Kidney epithelial cell (primary cell): ENCODE data around the gene KCNE4. TPM values are rescaled to one million over a fixed set of nuclear protein-coding genes. Genes with fewer than 3 reads are reported as not detected.

Source experiments
- DNase-seq: peaks from one replicate; pipeline ENCODE4 v3.0.0-alpha.2; 2010; ENCODE audit warnings: low read depth
- H3K27me3 ChIP-seq: 2 replicates; pipeline ENCODE4 v1.6.0; 2011; ENCODE audit warnings: low read length; ENCODE audit not compliant: control insufficient read depth, insufficient read depth
- H3K36me3 ChIP-seq: 2 replicates; pipeline ENCODE4 v1.5.1; 2011; ENCODE audit warnings: low read length; ENCODE audit not compliant: control insufficient read depth, insufficient read depth
- H3K4me3 ChIP-seq: 2 replicates; pipeline ENCODE4 v1.5.1; 2011; ENCODE audit warnings: low read depth, mild to moderate bottlenecking, control low read depth, low read length
- total RNA-seq: library from RNA; depleted of rRNA; stranded (reverse); fragments of >200 nt; gene quantifications from 2 replicates; pipeline ENCODE4 v1.2.3, GENCODE V29; 2015
- TF ChIP-seq, protein P1 (sequence below): IDR thresholded peaks from 2 replicates; pipeline ENCODE4 v1.5.1; 2011; ENCODE audit warnings: mild to moderate bottlenecking, moderate library complexity, low read length, control low read depth, inconsistent platforms; ENCODE audit not compliant: insufficient read depth, poor library complexity, severe bottlenecking

The KCNE4 gene
- total RNA-seq, 1 donor from 2014 or later = 0.25 TPM

DNA sequence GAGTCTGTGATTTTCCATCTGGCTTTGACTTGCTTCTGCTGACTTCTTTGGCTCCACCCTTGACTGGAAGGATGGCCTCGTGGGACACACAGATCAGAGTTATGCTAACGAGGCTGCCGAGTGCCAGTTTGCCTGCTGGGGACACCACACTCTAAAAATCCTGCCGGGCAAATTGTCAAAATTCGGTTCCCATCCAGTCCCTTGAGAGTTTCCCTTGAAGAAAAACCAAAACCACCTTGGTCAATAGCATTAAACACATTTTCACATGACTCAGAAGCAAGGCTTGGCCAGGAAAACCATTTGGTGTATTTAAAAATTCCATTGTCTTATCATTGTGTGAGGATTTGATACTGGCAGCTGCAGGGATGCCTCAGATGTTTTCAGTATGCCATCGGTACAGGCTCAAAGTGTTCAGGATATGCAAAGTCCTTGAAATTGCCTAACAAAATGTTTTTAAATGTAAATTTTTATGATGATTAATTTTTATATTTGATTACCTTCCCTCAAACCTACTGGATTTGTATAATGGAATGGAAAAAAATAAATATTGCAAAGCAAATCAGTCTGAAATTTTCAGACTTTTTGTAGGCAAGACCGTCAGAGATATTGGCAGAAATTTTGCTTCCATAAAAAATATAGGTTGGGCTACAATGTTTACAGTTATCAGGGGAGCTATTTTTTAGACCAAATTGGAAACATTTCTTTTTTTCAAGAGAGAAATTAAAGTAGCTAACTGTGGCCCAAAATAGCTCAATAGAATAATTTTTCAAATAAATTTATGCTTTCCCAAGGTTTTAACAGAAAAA is 41.6 kb downstream of the KCNE4 start:
- TF ChIP-seq, protein P1, sequence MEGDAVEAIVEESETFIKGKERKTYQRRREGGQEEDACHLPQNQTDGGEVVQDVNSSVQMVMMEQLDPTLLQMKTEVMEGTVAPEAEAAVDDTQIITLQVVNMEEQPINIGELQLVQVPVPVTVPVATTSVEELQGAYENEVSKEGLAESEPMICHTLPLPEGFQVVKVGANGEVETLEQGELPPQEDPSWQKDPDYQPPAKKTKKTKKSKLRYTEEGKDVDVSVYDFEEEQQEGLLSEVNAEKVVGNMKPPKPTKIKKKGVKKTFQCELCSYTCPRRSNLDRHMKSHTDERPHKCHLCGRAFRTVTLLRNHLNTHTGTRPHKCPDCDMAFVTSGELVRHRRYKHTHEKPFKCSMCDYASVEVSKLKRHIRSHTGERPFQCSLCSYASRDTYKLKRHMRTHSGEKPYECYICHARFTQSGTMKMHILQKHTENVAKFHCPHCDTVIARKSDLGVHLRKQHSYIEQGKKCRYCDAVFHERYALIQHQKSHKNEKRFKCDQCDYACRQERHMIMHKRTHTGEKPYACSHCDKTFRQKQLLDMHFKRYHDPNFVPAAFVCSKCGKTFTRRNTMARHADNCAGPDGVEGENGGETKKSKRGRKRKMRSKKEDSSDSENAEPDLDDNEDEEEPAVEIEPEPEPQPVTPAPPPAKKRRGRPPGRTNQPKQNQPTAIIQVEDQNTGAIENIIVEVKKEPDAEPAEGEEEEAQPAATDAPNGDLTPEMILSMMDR = no peak
- H3K4me3 ChIP-seq = no peak overlapping the region
- no peaks in the 10 kb centered on the region for H3K27me3 ChIP-seq
- H3K36me3 ChIP-seq = no peaks in the 10 kb centered on the region
- no peak for DNase-seq

DNA sequence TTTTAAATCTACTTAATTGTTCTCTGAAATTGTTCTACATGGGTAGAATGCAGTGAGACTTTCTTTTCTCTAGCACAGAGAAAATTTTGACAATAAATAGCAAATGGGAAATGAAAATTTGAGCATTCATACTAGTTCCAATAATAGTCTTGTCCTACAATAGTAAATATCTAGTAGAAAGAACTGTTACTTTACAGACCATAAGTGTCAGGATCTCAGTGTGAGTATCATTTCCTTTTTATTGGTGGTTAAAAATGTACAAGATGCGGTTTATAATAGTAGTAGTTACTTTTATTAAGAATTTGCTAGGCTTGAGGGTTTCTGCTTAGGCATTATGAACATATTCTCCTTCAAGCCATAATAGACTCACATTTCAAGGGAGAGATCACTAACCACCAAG is 43.2 kb downstream of the KCNE4 start:
- no peak for DNase-seq
- TF ChIP-seq, protein P1 = no peak
- H3K4me3 ChIP-seq = no peak overlapping the region
- H3K36me3 ChIP-seq = no peaks in the 10 kb centered on the region
- no peaks in the 10 kb centered on the region for H3K27me3 ChIP-seq

DNA sequence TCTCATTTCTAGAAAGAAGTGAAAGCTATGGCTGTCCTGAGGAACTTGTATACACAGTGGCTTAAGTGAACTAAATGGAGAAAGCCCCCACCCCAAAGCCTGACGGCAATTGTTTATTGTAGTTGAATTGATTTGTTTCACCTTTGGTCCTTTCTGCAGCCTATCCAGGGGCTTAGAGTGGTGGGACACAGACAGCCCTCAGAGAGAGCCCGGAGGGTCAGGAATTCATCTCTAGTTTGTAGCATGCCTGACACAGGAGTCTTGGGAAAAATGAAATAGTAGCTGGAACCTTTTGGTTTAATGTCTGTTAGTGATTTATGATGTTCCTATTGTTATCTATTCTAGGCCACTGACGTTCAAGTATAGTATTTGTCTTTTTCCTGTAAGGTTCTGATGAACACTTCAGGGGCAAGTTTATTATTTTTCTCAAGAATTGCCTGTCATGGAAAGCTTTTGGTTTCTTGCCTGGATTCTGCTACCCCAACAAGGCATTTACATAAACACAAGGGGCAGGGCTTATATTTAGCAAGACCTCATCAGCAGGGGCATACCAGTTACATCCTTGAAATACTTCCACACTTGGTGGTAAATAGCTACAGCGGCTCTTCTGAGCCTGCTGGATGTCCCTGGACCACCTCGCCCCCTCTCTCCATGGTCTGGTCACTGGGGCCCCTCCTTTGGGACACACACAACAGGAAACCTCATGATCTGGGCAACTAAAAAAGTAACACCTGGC is 44.4 kb downstream of the KCNE4 start:
- Histone ChIP-seq H3K27me3 (no peaks in the 10 kb centered on the region), H3K36me3 (no peaks in the 10 kb centered on the region), H3K4me3 (no peak overlapping the region)
- no peak for DNase-seq
- TF ChIP-seq, protein P1 = no peak

DNA sequence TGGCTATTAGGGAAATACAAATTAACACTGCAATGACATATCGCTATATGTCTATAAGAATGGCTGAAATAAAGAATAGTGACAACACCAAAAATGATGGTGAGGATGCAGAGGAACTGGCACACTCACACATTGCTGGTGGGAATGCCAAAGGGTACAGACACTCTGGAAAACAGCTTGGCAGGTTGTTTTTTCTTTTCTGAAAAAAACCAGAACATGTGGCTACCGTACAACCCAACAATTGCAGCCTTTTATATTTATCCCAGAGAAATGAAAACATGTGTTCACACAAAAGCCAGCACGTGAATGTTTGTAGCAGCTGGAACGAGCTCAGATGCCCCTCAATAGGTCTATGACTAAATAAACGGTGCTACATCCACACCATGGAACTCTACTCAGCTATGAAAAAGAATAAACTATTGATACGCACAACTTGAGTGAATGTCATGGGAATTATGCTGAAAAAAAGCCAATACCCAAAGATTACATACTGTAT is 45.9 kb downstream of the KCNE4 start:
- no peak overlapping the region for H3K4me3 ChIP-seq
- no peak for DNase-seq
- no peaks in the 10 kb centered on the region for H3K36me3 ChIP-seq
- no peaks in the 10 kb centered on the region for H3K27me3 ChIP-seq
- TF ChIP-seq, protein P1 = no peak

DNA sequence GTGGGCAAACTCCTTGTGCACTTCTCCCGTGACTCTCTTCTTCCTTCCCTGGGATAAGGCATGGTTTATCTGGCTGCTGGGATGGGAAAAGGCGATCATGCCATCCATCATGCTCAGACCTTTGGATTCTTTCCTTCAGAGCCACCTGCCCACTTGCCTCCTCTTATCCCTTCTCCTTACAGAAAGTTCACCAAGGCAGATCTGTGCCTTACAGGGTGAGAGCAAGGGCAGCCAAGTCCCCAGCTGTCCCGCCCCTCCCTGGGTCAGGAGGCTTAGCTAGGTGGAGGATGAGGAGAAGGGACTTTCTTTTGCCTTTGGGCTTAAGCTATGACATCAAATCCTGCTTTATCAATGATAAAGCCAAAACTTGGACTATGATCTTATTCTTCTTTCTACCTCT is 47.6 kb downstream of the KCNE4 start:
- Histone ChIP-seq H3K36me3 (no peaks in the 10 kb centered on the region), H3K27me3 (no peaks in the 10 kb centered on the region), H3K4me3 (no peak overlapping the region)
- TF ChIP-seq, protein P1 = no peak
- DNase-seq = no peak
